Ishikawa (cell line): ENCODE data around the gene PRDM9.

Source experiments
- CEBPB ChIP-seq: IDR thresholded peaks from 2 replicates; pipeline ENCODE4 v1.6.1; 2012
- CREB1 ChIP-seq: IDR thresholded peaks from 2 replicates; pipeline ENCODE4 v1.6.1; 2012; ENCODE audit warnings: low read depth
- EP300 ChIP-seq: IDR thresholded peaks from 2 replicates; pipeline ENCODE4 v1.6.1; 2012; ENCODE audit warnings: borderline replicate concordance
- MAX ChIP-seq: IDR thresholded peaks from 2 replicates; pipeline ENCODE4 v1.6.1; 2012
- NFIC ChIP-seq: IDR thresholded peaks from 2 replicates; pipeline ENCODE4 v1.6.1; 2012
- REST ChIP-seq: IDR thresholded peaks from 2 replicates; pipeline ENCODE4 v1.6.1; 2012; ENCODE audit warnings: low read depth, mild to moderate bottlenecking
- YY1 ChIP-seq: IDR thresholded peaks from 2 replicates; pipeline ENCODE4 v1.6.1; 2012; ENCODE audit warnings: low read depth

- TF ChIP-seq REST (no peak), CEBPB (no peak), MAX (no peak), EP300 (no peak), CREB1 (no peak), NFIC (no peak), YY1 (no peak)
Measured at GRCh38 chr5:23459214-23459613, 48.2 kb upstream of the PRDM9 start.
